HG02623 (cell line): ENCODE results near the gene CUX1.
"Not testable (repeated sequence)": the region's sequence is repeated elsewhere in the genome, so short reads cannot be mapped to it uniquely, and the experiment has no call there.

ENCODE experiments used
- ATAC-seq: cut with Tn5 transposase; IDR thresholded peaks from one replicate; pipeline ENCODE4 v1.9.1; 2021; ENCODE audit warnings: moderate library complexity; ENCODE audit not compliant: unreplicated experiment

Gene CUX1

GRCh38 chr7:102318482-102318971 lies 501.1 kb downstream of the CUX1 start:
- ATAC-seq: no peak

DNA sequence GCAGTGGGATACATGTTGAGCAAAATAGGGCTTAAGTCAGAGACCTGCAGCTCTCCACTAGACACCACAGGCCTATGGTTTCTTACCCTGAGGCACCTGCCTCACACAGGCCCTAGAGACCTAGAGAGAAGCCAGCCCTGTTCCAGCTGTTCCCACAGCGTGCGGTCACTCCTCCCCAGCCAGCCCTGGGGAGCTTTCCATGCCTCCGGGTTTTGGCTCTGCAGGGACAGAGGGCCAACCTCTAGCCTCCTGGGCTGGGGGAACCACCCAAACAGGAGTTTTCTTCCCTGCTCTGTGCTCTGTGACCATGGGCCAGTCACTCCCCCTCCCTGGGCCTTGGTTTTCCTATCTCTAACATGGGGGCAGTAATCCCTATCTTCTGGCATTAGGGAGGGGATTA lies 502.2 kb downstream of the CUX1 start:
- no peak for ATAC-seq

GRCh38 chr7:102320181-102320580 lies 502.8 kb downstream of the CUX1 start:
- ATAC-seq: no peak

DNA sequence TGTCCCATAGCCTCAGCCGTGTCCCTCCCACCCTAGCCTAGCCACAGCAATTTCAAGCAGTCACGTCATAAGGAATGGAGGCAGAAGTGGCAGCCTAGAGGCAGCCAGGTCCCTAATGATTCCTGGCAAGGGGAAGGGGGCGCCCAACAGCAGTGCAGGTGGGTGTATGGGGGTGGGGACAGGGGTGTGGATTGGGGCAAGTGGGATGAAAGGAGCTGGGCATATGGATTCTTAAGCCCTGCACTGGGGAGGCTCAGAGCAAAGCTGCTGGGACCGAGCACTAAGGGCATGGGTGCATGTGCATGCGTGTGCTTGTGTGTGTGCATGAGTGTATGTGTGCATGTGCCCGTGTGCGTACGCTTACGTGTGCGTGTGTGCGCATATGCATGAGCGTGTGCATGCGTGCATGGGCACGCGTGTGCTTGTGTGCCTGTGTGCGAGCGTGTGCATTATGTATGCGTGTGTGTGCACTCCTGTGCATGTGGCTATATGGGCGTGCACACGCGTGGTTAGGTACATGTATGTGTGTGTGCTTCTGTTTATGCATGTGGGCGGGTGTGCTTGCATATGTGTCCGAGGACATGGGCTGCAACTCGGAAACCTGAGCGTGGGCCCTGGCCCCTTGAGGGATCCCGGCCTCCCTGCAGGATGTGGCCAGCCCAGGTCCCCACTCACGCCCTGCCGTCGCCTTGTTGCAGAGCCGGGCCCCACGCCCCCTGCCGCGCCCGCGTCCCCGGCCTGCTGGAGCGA lies 503.4 kb downstream of the CUX1 start:
- ATAC-seq: no peak

DNA sequence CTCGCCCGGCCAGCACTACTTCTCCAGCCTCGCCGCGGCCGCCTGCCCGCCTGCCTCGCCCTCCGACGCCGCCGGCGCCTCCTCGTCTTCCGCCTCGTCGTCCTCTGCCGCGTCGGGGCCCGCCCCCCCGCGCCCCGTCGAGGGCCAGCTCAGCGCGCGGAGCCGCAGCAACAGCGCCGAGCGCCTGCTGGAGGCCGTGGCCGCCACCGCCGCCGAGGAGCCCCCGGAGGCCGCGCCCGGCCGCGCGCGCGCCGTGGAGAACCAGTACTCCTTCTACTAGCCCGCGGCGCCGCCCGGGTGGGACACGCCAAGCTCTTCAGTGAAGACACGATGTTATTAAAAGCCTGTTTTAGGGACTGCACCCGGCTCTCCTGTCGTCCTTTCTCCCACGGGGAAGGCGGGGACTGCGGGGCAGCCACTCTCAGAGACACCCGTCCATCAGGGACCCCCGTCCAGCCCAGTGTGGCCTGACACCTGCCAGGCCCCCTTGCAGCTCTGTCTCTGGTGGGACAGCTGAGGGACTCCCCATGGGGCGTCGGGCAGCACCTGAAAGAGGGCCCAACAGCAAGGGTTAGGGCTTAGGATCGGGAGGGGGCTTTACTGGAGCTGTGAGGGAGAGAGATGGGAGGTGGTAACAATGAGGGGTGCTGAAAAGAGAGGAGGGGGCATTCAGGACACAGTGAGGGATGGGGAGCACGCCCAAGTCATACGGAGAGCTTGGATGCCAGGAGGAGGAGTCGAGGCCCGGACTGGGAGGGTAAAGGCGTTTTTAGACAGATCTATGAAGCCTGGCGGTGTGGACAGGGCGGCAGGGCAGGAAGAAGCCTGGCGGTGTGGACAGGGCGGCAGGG lies 504.1 kb downstream of the CUX1 start:
- ATAC-seq: no peak

- ATAC-seq: no peak
Measured at GRCh38 chr7:102322202-102322715, 504.8 kb downstream of the CUX1 start.

GRCh38 chr7:102323914-102324195 lies 506.4 kb downstream of the CUX1 start:
- ATAC-seq: no peak

DNA sequence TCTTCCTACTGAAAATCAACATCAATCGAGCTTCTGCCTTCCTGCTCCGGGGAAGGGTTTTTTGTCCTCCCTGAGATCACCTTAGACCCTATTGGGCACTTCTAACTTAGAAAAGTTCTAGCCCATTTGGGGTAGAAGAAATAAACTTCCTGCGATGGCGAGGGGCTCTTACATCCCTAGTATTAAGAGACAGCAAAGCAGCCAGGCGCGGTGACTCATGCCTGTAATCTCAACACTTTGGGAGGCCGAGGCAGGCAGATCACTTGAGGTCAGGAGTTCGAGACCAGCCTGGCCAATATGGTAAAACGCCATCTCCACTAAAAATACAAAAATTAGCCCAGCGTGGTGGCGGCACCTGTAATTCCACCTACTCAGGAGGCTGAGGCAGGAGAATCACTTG lies 507.7 kb downstream of the CUX1 start:
- ATAC-seq: not testable (repeated sequence)

- ATAC-seq: no peak
Measured at GRCh38 chr7:102326157-102326889, 508.9 kb downstream of the CUX1 start.

DNA sequence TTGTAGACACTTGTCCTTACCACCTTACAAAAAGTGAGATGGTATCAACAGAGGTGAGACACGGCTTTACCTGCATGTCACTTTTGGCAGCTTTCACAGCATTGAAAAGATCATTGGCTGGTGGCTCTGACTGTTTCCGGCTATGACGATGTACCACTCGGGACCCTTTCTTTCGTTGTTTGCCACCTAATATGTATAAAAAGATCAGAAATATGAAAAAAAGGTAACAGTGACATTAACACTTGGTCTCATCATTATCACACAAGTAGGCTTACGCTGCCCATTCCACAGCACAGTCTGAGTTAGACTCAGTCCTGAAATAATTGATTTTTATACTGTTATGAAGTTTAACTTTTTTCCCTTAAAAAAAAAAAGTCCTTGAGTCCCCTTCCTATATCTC lies 509.8 kb downstream of the CUX1 start:
- not testable (repeated sequence) for ATAC-seq

- ATAC-seq: not testable (repeated sequence)
Measured at GRCh38 chr7:102328863-102329262, 511.4 kb downstream of the CUX1 start.

GRCh38 chr7:102329366-102329765 lies 511.9 kb downstream of the CUX1 start:
- ATAC-seq: not testable (repeated sequence)

DNA sequence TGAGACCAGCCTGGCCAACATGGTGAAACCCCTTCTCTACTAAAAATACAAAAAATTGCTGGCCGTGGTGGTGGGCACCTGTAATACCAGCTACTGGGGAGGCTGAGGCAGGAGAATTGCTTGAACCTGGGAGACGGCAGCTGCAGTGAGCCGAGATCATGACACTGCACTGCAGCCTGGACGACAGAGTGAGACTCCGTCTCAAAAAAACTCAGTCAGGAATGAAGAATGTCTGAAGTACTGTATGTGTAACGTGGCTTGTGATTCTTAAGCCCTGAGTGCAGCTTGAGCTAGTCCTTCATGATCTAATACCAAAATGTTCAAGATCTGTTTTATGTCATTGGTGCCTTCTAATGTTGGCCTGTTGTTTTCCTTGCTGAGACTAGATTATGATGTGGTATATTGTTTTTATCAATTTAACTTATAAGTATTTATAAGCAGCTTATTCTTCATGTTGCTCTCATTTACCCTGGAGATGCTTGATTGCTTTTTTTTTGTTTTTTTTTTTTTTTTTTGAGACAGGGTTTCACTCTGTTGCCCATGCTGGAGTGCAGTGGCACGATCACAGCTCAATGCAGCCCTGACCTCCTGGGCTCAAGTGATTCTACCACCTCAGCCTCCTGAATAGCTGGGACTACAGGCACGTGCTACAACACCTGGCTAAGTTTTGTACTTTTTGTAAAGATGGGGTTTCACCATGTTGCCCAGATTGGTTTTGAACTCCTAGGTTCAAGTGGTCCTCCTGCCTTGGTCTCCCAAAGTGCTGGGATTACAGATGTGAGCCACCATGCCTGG lies 513.4 kb downstream of the CUX1 start:
- not testable (repeated sequence) for ATAC-seq
